Loucy (cell line): ENCODE measurements around the gene BRD9.
"Not testable (repeated sequence)": the region's sequence is repeated elsewhere in the genome, so short reads cannot be mapped to it uniquely, and the experiment has no call there.

Experiments
- CTCF ChIP-seq: fragments of 200-600 bp; sonication (generic); conservative IDR thresholded peaks from 2 replicates; pipeline ENCODE4 v1.5.1; 2014; ENCODE audit warnings: mild to moderate bottlenecking, antibody characterized with exemption, low read length
- EZH2phosphoT487 ChIP-seq: fragments of 200-600 bp; IDR thresholded peaks from 2 replicates; pipeline ENCODE4 v1.6.1; 2018; ENCODE audit warnings: antibody characterized with exemption, mild to moderate bottlenecking, moderate library complexity, borderline replicate concordance

DNA sequence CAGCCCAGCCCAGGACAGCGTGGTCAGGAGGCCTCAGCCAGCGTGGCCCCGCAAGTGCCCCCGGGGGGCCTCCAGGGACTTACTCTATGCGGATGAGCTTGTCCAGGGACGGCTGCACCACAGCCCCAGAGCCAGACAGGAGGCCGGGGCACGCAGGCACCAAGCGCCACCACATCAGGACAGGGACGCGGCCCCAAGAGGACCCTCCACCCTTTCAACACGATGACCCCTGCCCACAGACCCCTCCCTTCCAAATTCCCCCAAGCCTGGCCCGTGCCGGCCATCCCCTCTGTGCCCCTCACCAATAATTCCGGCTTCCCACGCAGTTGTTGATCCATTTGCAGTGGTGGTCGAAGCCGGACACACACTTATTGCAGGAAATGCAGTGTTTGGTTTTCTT, 45.4 kb downstream of the BRD9 start:
- not testable (repeated sequence) for TF ChIP-seq CTCF, EZH2phosphoT487
